A673 (cell line): ENCODE measurements around the gene ERBB2. TPM values are rescaled to one million over a fixed set of nuclear protein-coding genes. Genes with fewer than 3 reads are reported as not detected.

Experiments used
- BruUV-seq: library from RNA; stranded (reverse); fragments of 400-500 nt; replicated peaks from 2 replicates; lab custom pipeline; 2021; lab: Mats Ljungman, UMichigan
- CTCF ChIA-PET: fragments of 300-600 bp; sonication (Branson Sonifier 250); formaldehyde crosslinking; loops from one replicate; lab custom pipeline; 2022; ENCODE audit warnings: antibody characterized with exemption; lab: Charles Lee
- POLR2A ChIA-PET: fragments of 300-600 bp; sonication (Branson Sonifier 250); formaldehyde crosslinking; loops from one replicate; lab custom pipeline; 2022; ENCODE audit warnings: antibody characterized with exemption; ENCODE audit not compliant: low non-redundant PET; lab: Charles Lee
- DNase-seq: peaks from one replicate; pipeline ENCODE4 v3.0.0-alpha.2; 2015; ENCODE audit warnings: low spot score
- H3K27ac ChIP-seq: fragments of 200-600 bp; sonication (generic); 2 replicates; pipeline ENCODE4 v1.5.1; 2016; ENCODE audit warnings: mixed run types, low read depth, mild to moderate bottlenecking, mixed read lengths, antibody characterized with exemption, low read length; ENCODE audit not compliant: poor library complexity, severe bottlenecking
- H3K27me3 ChIP-seq: fragments of 200-600 bp; sonication (generic); replicated peaks from 2 replicates; pipeline ENCODE4 v1.6.1; 2017; ENCODE audit warnings: mixed run types, low read depth, mild to moderate bottlenecking, mixed read lengths, antibody characterized with exemption, low read length; ENCODE audit not compliant: insufficient read depth, poor library complexity
- H3K36me3 ChIP-seq: fragments of 200-600 bp; sonication (generic); 2 replicates; pipeline ENCODE4 v1.6.1; 2016; ENCODE audit warnings: mixed run types, mild to moderate bottlenecking, mixed read lengths, antibody characterized with exemption, low read length; ENCODE audit not compliant: insufficient read depth, poor library complexity, severe bottlenecking
- H3K4me1 ChIP-seq: fragments of 200-600 bp; sonication (generic); 2 replicates; pipeline ENCODE4 v1.6.1; 2017; ENCODE audit warnings: mixed run types, mild to moderate bottlenecking, mixed read lengths, antibody characterized with exemption, low read length; ENCODE audit not compliant: insufficient read depth, poor library complexity, severe bottlenecking
- H3K4me3 ChIP-seq: fragments of 200-600 bp; sonication (generic); 2 replicates; pipeline ENCODE4 v1.5.1; 2016; ENCODE audit warnings: low read depth, mixed run types, mild to moderate bottlenecking, mixed read lengths, low read length; ENCODE audit not compliant: poor library complexity, severe bottlenecking
- H3K9me3 ChIP-seq: fragments of 200-600 bp; sonication (generic); 2 replicates; pipeline ENCODE4 v1.6.1; 2016; ENCODE audit warnings: mixed run types, low read depth, mild to moderate bottlenecking, mixed read lengths, antibody characterized with exemption, low read length; ENCODE audit not compliant: poor library complexity, severe bottlenecking
- CTCF ChIP-seq: fragments of 300-800, 200-600 bp; sonication (generic); conservative IDR thresholded peaks from 2 replicates; pipeline ENCODE4 v1.5.1; 2017; ENCODE audit warnings: low read depth, mild to moderate bottlenecking, antibody characterized with exemption, low read length, moderate library complexity, mixed read lengths
- EZH2 ChIP-seq: fragments of 200-600 bp; sonication (generic); IDR thresholded peaks from 2 replicates; pipeline ENCODE4 v1.6.1; 2017; ENCODE audit warnings: borderline replicate concordance, low read depth, mild to moderate bottlenecking, mixed read lengths, antibody characterized with exemption, low read length; ENCODE audit not compliant: poor library complexity, severe bottlenecking
- intact Hi-C: fragments of 100-400 bp; cut with micrococcal nuclease; formaldehyde crosslinking; loops from one replicate; pipeline ENCODE4 v1.10.0; 2022; ENCODE audit not compliant: unreplicated experiment
- total RNA-seq: library from RNA; stranded (reverse); gene quantifications from 2 replicates; pipeline ENCODE4 v1.2.3, GENCODE V29; 2021

The ERBB2 gene
- total RNA-seq, 1 experiment from 2014 or later = 11.1 TPM

GRCh38 chr17:39652587-39653315, 47.1 kb upstream of the ERBB2 start:
- Histone ChIP-seq H3K4me3 (no peak overlapping the region), H3K27me3 (no peaks in the 10 kb centered on the region), H3K36me3 (no peaks in the 10 kb centered on the region), H3K27ac (no peak overlapping the region), H3K4me1 (no peaks in the 10 kb centered on the region), H3K9me3 (no peaks in the 10 kb centered on the region)
- DNase-seq = no peak
- POLR2A ChIA-PET = no interaction called here
- no peak for TF ChIP-seq CTCF
- TF ChIP-seq EZH2 = no peak
- BruUV-seq = no TSS peak
- CTCF ChIA-PET = interaction anchor here (1.4 to 1.6 kb wide), 2 partner anchors 15 to 31 kb away, joined by 4 to 5 read pairs; partner anchors contain the start of gene STARD3
- intact Hi-C loops = no loop called here

- no peaks in the 10 kb centered on the region for H3K27me3 ChIP-seq
- intact Hi-C loops = no loop called here
- no TSS peak for BruUV-seq
- H3K4me3 ChIP-seq = no peak overlapping the region
- no peak for DNase-seq
- no peaks in the 10 kb centered on the region for H3K4me1 ChIP-seq
- no peaks in the 10 kb centered on the region for H3K9me3 ChIP-seq
- CTCF ChIA-PET = interaction anchor here (1.0 to 1.6 kb wide), 4 partner anchors 16 to 49 kb away, joined by 3 to 5 read pairs (median 4); partner anchors contain the start of gene STARD3
- no peak overlapping the region for H3K27ac ChIP-seq
- no peaks in the 10 kb centered on the region for H3K36me3 ChIP-seq
- POLR2A ChIA-PET = no interaction called here
- TF ChIP-seq EZH2 (no peak), CTCF (no peak)
Measured at GRCh38 chr17:39653316-39653661, 46.6 kb upstream of the ERBB2 start.

- Histone ChIP-seq H3K27ac (no peak overlapping the region), H3K27me3 (no peaks in the 10 kb centered on the region), H3K4me1 (no peaks in the 10 kb centered on the region), H3K4me3 (no peak overlapping the region), H3K9me3 (no peaks in the 10 kb centered on the region), H3K36me3 (no peaks in the 10 kb centered on the region)
- intact Hi-C loops = no loop called here
- ChIA-PET CTCF (interaction anchor here (0.6 to 1.6 kb wide), 5 partner anchors 9 to 48 kb away, joined by 3 to 5 read pairs (median 4); partner anchors contain the start of gene STARD3), POLR2A (no interaction called here)
- DNase-seq = peak; percentile 55
- no TSS peak for BruUV-seq
- TF ChIP-seq CTCF (peak; percentile 71), EZH2 (no peak)
Measured at GRCh38 chr17:39653662-39654331, 46.1 kb upstream of the ERBB2 start.
